KOPT-K1 (cell line): Measurements from ENCODE around the gene NPAS3.

ENCODE experiments used
- H3K27ac ChIP-seq: fragments of 200-600 bp; sonication (generic); 2 replicates; pipeline ENCODE4 v1.5.1; 2016; ENCODE audit warnings: antibody characterized with exemption, mild to moderate bottlenecking, low read depth, low read length; ENCODE audit not compliant: poor library complexity, severe bottlenecking
- H3K36me3 ChIP-seq: fragments of 200-600 bp; sonication (generic); 2 replicates; pipeline ENCODE4 v1.5.1; 2017; ENCODE audit warnings: antibody characterized with exemption, mild to moderate bottlenecking, low read length, moderate library complexity; ENCODE audit not compliant: insufficient read depth
- H3K9me3 ChIP-seq: fragments of 200-600 bp; sonication (generic); 2 replicates; pipeline ENCODE4 v1.5.1; 2017; ENCODE audit warnings: antibody characterized with exemption, low read length, mild to moderate bottlenecking; ENCODE audit not compliant: insufficient read depth, poor library complexity, severe bottlenecking

NPAS3 gene

GRCh38 chr14:33839193-33840076 is 900.8 kb downstream of the NPAS3 start:
- Histone ChIP-seq H3K36me3 (no peaks in the 10 kb centered on the region), H3K27ac (no peak overlapping the region), H3K9me3 (no peaks in the 10 kb centered on the region)

GRCh38 chr14:33840797-33841196 is 902.1 kb downstream of the NPAS3 start:
- no peaks in the 10 kb centered on the region for H3K36me3 ChIP-seq
- H3K27ac ChIP-seq, result no peak overlapping the region
- no peaks in the 10 kb centered on the region for H3K9me3 ChIP-seq

GRCh38 chr14:33842299-33842698 is 903.6 kb downstream of the NPAS3 start:
- Histone ChIP-seq H3K27ac (no peak overlapping the region), H3K36me3 (no peaks in the 10 kb centered on the region), H3K9me3 (no peaks in the 10 kb centered on the region)

DNA sequence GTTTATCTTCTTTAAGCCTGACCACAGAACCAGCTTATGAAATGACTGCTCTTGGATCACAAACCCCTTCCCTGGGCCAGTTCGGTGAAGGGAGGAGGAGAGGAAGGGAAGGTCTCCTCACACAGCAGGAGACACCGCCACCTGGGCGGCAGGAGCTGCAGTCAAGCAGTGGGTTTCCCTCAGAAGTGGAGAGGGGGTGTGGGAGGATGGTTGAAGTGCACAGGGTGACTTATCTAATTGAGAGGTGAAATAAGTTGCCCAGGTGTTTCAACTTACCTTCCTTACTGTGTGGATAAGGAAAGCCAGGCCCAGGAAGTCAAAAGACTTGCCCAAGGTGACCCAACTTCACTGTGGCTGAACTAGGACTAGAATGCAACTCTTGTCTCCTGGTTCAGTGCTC is 905.4 kb downstream of the NPAS3 start:
- Histone ChIP-seq H3K36me3 (no peaks in the 10 kb centered on the region), H3K9me3 (no peaks in the 10 kb centered on the region), H3K27ac (no peak overlapping the region)

GRCh38 chr14:33846100-33846824 is 907.6 kb downstream of the NPAS3 start:
- Histone ChIP-seq H3K27ac (no peak overlapping the region), H3K36me3 (no peaks in the 10 kb centered on the region), H3K9me3 (no peaks in the 10 kb centered on the region)

GRCh38 chr14:33847066-33847465 is 908.4 kb downstream of the NPAS3 start:
- Histone ChIP-seq H3K9me3 (no peaks in the 10 kb centered on the region), H3K27ac (no peak overlapping the region), H3K36me3 (no peaks in the 10 kb centered on the region)

DNA sequence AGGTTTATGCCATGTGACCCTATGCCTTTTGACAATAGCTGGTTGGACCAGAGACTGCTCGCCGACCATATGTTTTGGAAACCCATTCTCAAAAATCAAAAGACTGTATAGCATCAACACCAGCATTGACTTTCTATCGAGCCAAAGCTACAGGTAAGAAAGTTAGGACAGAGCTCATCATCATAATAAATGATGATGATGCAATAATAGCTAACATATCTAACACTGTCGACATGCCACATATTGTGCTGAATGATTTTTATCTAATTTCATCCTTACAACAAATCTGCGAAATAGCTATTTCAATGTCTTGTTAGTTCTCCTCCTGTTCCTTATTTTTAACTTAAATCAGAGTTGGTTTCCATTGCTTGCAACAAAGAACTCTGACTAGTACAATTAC is 909.3 kb downstream of the NPAS3 start:
- Histone ChIP-seq H3K9me3 (no peaks in the 10 kb centered on the region), H3K27ac (no peak overlapping the region), H3K36me3 (no peaks in the 10 kb centered on the region)

GRCh38 chr14:33848706-33849454 is 910.2 kb downstream of the NPAS3 start:
- Histone ChIP-seq H3K9me3 (no peaks in the 10 kb centered on the region), H3K36me3 (no peaks in the 10 kb centered on the region), H3K27ac (no peak overlapping the region)

DNA sequence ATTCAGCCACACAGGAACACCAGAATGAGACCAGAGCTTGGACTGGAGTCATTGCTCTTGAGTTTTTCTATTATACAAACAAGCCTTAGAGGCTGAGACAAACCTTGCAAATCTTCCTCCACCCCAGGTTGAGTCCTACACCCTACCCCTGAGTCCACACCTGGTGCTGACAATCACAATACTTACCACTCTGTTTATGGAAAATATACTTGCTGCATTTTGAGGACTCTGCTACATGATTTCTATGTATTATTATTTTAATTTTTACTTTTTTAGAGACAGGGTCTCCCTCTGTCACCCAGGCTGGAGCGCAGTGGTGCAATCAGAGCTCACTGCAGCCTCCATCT is 910.7 kb downstream of the NPAS3 start:
- no peaks in the 10 kb centered on the region for H3K9me3 ChIP-seq
- no peaks in the 10 kb centered on the region for H3K36me3 ChIP-seq
- no peak overlapping the region for H3K27ac ChIP-seq

- Histone ChIP-seq H3K27ac (no peak overlapping the region), H3K9me3 (no peaks in the 10 kb centered on the region), H3K36me3 (no peaks in the 10 kb centered on the region)
These were observed 912.1 kb downstream of the NPAS3 start for GRCh38 chr14:33850826-33851225.

DNA sequence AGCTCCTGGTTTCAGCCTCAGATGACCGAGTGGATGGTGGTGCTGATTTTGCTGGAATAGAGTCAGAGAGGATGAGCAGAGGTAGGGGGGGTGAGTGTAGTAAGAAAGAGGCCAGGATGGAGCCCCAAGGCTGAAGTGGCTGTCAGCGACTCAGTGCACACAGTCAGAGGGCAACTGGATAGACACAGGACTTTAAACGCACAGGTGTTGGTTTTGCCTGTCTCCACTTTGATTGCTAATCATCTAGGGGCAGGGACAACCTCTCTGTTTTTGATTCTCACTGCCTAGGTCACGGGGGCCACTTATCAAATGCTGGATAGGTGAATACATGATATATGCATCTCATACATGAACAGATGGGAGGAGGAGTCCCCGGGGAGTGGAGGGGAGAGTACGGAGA is 912.7 kb downstream of the NPAS3 start:
- H3K36me3 ChIP-seq, result no peaks in the 10 kb centered on the region
- H3K9me3 ChIP-seq, result no peaks in the 10 kb centered on the region
- H3K27ac ChIP-seq, result no peak overlapping the region

DNA sequence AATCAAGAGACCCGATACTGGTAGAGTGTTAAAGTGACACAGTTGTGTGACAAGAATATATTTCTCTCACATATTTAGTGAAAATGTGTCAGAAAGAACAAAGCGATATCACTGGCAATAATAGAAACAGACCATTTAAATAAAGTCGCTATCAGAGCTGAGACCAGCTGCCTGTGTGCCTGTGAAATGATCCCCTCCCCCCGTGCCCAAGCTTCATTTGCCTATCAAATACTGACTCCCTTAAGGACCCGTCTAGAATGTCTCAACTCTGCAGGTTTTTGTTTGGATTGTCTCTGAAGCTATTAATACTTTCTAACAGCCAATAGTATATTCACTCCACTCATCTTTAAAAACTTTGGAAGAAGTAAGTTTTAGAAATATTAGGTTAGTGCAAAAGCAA is 913.3 kb downstream of the NPAS3 start:
- no peak overlapping the region for H3K27ac ChIP-seq

More for the DNA sequence above, 913.3 kb downstream of the NPAS3 start:
- H3K36me3 ChIP-seq, result no peaks in the 10 kb centered on the region
- no peaks in the 10 kb centered on the region for H3K9me3 ChIP-seq
